Ovary (tissue), 9 donors: ENCODE data around the gene NAA15. TPM values are rescaled to one million over a fixed set of nuclear protein-coding genes. Genes with fewer than 3 reads are reported as not detected.

Source experiments
- DNase-seq, 5 donors: peaks; one replicate each; pipeline ENCODE4 v3.0.0-alpha.2; 2019 to 2020
- H3K27ac ChIP-seq, 2 donors: fragments of 200-600 bp; one replicate each; pipeline versions ENCODE4 v1.5.1 to v1.8.0; 2019 to 2022
- H3K27me3 ChIP-seq: fragments of 200-600 bp; one replicate; pipeline ENCODE4 v1.8.0; 2022
- H3K36me3 ChIP-seq: fragments of 200-600 bp; sonication (generic); one replicate; pipeline ENCODE4 v1.5.1; 2019
- H3K4me1 ChIP-seq: one replicate; pipeline ENCODE4 v1.8.1; 2013; ENCODE audit warnings: mild to moderate bottlenecking, moderate library complexity; ENCODE audit not compliant: insufficient read depth
- H3K4me3 ChIP-seq: fragments of 200-600 bp; sonication (generic); one replicate; pipeline ENCODE4 v1.5.1; 2017
- H3K9me3 ChIP-seq, 2 donors: fragments of 200-600 bp in 1 of 2; sonication (generic) in 1 of 2; one replicate each; pipeline versions ENCODE4 v1.5.1 to v1.8.1; 2013 to 2019; ENCODE audit warnings: mild to moderate bottlenecking in 1 of 2, moderate library complexity in 1 of 2
- CTCF ChIP-seq, 3 donors: fragments of 450-650 bp in 2 of 3; fragments of 200-600 bp in 1 of 3; IDR thresholded peaks; one replicate each; pipeline versions ENCODE4 v1.5.1 to v1.8.0; 2016 to 2022; ENCODE audit warnings: antibody characterized with exemption in 3 of 3, mild to moderate bottlenecking in 1 of 3
- EP300 ChIP-seq: sonication (generic); formaldehyde crosslinking; IDR thresholded peaks from one replicate; pipeline ENCODE4 v1.6.1; 2017; ENCODE audit warnings: antibody characterized with exemption
- POLR2A ChIP-seq: fragments of 450-650 bp; IDR thresholded peaks from one replicate; pipeline ENCODE4 v1.6.1; 2017; ENCODE audit warnings: antibody characterized with exemption, mild to moderate bottlenecking, moderate library complexity
- WGBS, 3 donors: extraction: QIAGEN DNeasy Blood & Tissue Kit in 1 of 3; methylation state at CpG; one replicate each; pipeline versions ENCODE4 v1.1.5 to v1.1.7; 2013 to 2017; 5-methylcytosine and 5-hydroxymethylcytosine counted together
- intact Hi-C, 4 donors: fragments of 100-400 bp; cut with DNase I; formaldehyde crosslinking; loops; one replicate each; pipeline versions ENCODE4 v1.11.0 to v1.15.1; 2022 to 2023
- polyA plus RNA-seq, 2 donors: library from polyadenylated mRNA; stranded (reverse); fragments of 200-250 nt in 1 of 2; fragments of 350-450 nt in 1 of 2; fragmentation: Illumina TruSeq in 1 of 2; extraction: RNeasy Lipid Tissue Mini Kit (QIAGEN cat#74804) in 1 of 2; gene quantifications; one replicate each; pipeline ENCODE4 v1.2.3, GENCODE V29; 2013 to 2014
- total RNA-seq, 7 donors: library from RNA; depleted of rRNA in 2 of 7; stranded (reverse); fragments of >200 nt in 2 of 7; fragmentation: NEBNext Ultra II Directional in 3 of 7; extraction: Animal tissue kit (Norgen Biotek cat#: 25700) in 3 of 7; gene quantifications; one replicate each; pipeline versions ENCODE4 v1.1.0 to v1.2.4, GENCODE V29; 2016 to 2023
- donor health status: DM: no; HTN: no; CAD: no; lungs with moderate emphysema.
- donor health status: DM: no; HTN: no; CAD: no.
- donor health status: Bipolar disorder and iron deficiency.
- donor health status: DM: yes; HTN: yes; CAD: no.
- donor health status: DM: no; HTN: no; CAD: no.
- donor health status: DM: yes; HTN: yes; CAD: no.

NAA15 gene
- total and polyA plus RNA-seq, 9 donors, result 7.1 to 50.8 (median 35.2) TPM

- TF ChIP-seq EP300 (no peak), CTCF (IDR thresholded peaks at IDR 0.05) (no peak), POLR2A (no peak)
- Histone ChIP-seq H3K36me3 (no peaks in the 10 kb centered on the region), H3K27me3 (no peaks in the 10 kb centered on the region), H3K4me1 (peaks cover 5% of the 10 kb centered on the region), H3K27ac (no peak overlapping the region), H3K4me3 (no peak overlapping the region), H3K9me3 (no peaks in the 10 kb centered on the region)
- intact Hi-C loops, result loop anchor here in 1 of 4 donors (10.0 kb wide), 1 partner anchor 58 kb away; no protein-coding TSS in a partner anchor
- no peak for DNase-seq
Measured at GRCh38 chr4:139282721-139283075, 18.6 kb upstream of the NAA15 start.

- 94 to 98% (median 95%) methylated on average over 7 of the region's 7 CpGs for WGBS, 3 donors
- DNase-seq, result no peak
- H3K27me3 ChIP-seq, result no peaks in the 10 kb centered on the region
- intact Hi-C loops, result loop anchor here in 1 of 4 donors (10.0 kb wide), 1 partner anchor 61 kb away; no protein-coding TSS in a partner anchor
- H3K9me3 ChIP-seq, result no peaks in the 10 kb centered on the region
- no peak for TF ChIP-seq CTCF (IDR thresholded peaks at IDR 0.05)
- no peak for TF ChIP-seq POLR2A
- no peak for TF ChIP-seq EP300
- H3K4me1 ChIP-seq, result peaks cover 5% of the 10 kb centered on the region
- H3K27ac ChIP-seq, result no peak overlapping the region
- no peaks in the 10 kb centered on the region for H3K36me3 ChIP-seq
- no peak overlapping the region for H3K4me3 ChIP-seq
Measured at GRCh38 chr4:139286186-139286698, 15.1 kb upstream of the NAA15 start.

GRCh38 chr4:139295206-139295941 is 5.9 kb upstream of the NAA15 start:
- Histone ChIP-seq H3K4me1 (peaks cover 1% of the 10 kb centered on the region), H3K9me3 (no peaks in the 10 kb centered on the region), H3K27me3 (no peaks in the 10 kb centered on the region), H3K36me3 (no peaks in the 10 kb centered on the region), H3K4me3 (peak overlapping the region; percentile 83), H3K27ac (peak overlapping the region; percentile 79 to 87)
- intact Hi-C loops, result loop anchor here in 2 of 4 donors (5.0 to 10.0 kb wide), 4 partner anchors 51 to 191 kb away; partner anchors contain the start of gene ELF2 (in 1 of the 2)
- peak; percentile 97 to 100 (median 99) for DNase-seq
- 0 to 1% (median 0%) methylated on average over 51 of the region's 51 CpGs for WGBS, 3 donors
- peak; percentile 52 for TF ChIP-seq POLR2A
- TF ChIP-seq CTCF (IDR thresholded peaks at IDR 0.05), result peak; percentile 94 to 99 (median 95)
- no peak for TF ChIP-seq EP300

- no peak for DNase-seq
- intact Hi-C loops, result loop anchor here in 2 of 4 donors (5.0 to 10.0 kb wide), 4 partner anchors 51 to 191 kb away; partner anchors contain the start of gene ELF2 (in 1 of the 2)
- WGBS, 3 donors, result 4 to 5% (median 4%) methylated on average over 6 of the region's 6 CpGs
- TF ChIP-seq POLR2A (no peak), CTCF (IDR thresholded peaks at IDR 0.05) (no peak), EP300 (no peak)
- Histone ChIP-seq H3K27me3 (no peaks in the 10 kb centered on the region), H3K27ac (peak overlapping the region in 1 of 2 donors; percentile 87), H3K9me3 (no peaks in the 10 kb centered on the region), H3K4me1 (peaks cover 1% of the 10 kb centered on the region), H3K36me3 (no peaks in the 10 kb centered on the region), H3K4me3 (peak overlapping the region; percentile 83)
Measured at GRCh38 chr4:139295942-139296299, 5.4 kb upstream of the NAA15 start.
